ENCODE results near the gene REEP1.
"Not testable (repeated sequence)": the region's sequence is repeated elsewhere in the genome, so short reads cannot be mapped to it uniquely, and the experiment has no call there.

REEP1 gene

GRCh38 chr2:86230961-86231360, 106.5 kb downstream of the REEP1 start:
- H3K4me3 ChIP-seq (ENCODE audit: low read depth, low read length), result no peak overlapping the region
- TF ChIP-seq, protein P1, sequence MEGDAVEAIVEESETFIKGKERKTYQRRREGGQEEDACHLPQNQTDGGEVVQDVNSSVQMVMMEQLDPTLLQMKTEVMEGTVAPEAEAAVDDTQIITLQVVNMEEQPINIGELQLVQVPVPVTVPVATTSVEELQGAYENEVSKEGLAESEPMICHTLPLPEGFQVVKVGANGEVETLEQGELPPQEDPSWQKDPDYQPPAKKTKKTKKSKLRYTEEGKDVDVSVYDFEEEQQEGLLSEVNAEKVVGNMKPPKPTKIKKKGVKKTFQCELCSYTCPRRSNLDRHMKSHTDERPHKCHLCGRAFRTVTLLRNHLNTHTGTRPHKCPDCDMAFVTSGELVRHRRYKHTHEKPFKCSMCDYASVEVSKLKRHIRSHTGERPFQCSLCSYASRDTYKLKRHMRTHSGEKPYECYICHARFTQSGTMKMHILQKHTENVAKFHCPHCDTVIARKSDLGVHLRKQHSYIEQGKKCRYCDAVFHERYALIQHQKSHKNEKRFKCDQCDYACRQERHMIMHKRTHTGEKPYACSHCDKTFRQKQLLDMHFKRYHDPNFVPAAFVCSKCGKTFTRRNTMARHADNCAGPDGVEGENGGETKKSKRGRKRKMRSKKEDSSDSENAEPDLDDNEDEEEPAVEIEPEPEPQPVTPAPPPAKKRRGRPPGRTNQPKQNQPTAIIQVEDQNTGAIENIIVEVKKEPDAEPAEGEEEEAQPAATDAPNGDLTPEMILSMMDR (IDR thresholded peaks at IDR 0.05; ENCODE audit: low read depth, low read length), result no peak

DNA sequence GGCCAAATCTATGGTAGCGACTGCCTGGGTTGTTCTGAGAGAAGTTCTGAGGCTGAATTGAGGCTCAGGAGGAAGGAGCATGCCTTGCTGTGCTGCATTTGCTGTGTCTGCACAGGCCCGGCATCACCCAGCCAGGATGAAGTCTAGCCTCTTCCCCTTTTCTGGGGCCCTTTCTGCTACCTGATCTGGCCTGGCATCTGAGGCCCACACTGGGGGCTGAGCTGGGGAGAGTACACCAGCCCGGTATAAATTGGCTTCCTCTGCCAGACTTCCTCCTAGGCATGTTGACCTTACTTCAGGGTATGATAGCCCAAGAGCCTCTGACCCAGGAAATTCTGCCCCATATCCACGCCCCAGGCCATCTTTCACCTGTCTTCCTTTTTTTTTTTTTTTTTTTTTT, 108.2 kb downstream of the REEP1 start:
- no peak overlapping the region for H3K4me3 ChIP-seq (ENCODE audit: low read depth, low read length)
- TF ChIP-seq, protein P1 (IDR thresholded peaks at IDR 0.05; ENCODE audit: low read depth, low read length), result no peak

GRCh38 chr2:86228574-86228973, 108.9 kb downstream of the REEP1 start:
- H3K4me3 ChIP-seq (ENCODE audit: low read depth, low read length), result not testable (repeated sequence)

GRCh38 chr2:86227685-86228084, 109.7 kb downstream of the REEP1 start:
- no peak overlapping the region for H3K4me3 ChIP-seq (ENCODE audit: low read depth, low read length)
- TF ChIP-seq, protein P1 (IDR thresholded peaks at IDR 0.05; ENCODE audit: low read depth, low read length), result no peak

GRCh38 chr2:86226636-86227520, 110.5 kb downstream of the REEP1 start:
- no peak overlapping the region for H3K4me3 ChIP-seq (ENCODE audit: low read depth, low read length)
- TF ChIP-seq, protein P1 (IDR thresholded peaks at IDR 0.05; ENCODE audit: low read depth, low read length), result no peak

GRCh38 chr2:86226070-86226469, 111.4 kb downstream of the REEP1 start:
- TF ChIP-seq, protein P1 (IDR thresholded peaks at IDR 0.05; ENCODE audit: low read depth, low read length), result no peak
- no peak overlapping the region for H3K4me3 ChIP-seq (ENCODE audit: low read depth, low read length)

DNA sequence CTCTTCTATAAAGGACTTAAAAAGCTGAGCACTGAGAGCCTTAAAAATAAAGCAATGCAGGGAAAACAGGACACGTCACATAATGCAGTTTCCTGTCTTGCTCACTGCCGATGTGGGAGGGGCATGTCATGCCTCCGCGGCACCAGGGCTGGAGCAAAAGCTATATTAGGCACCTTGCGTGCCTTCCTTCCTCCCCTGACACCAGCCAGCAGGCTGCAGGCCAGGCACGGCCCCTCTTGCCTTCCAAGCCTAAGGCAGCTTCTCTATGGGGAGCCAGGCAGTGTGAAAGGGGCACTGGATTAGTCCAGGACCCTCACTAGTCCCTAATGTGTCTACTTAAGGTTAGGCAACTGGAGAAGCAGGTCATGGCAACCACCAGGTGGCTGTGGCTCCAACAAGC, 111.8 kb downstream of the REEP1 start:
- TF ChIP-seq, protein P1 (IDR thresholded peaks at IDR 0.05; ENCODE audit: low read depth, low read length), result no peak
- H3K4me3 ChIP-seq (ENCODE audit: low read depth, low read length), result no peak overlapping the region

All from WI38 (cell line).